ENCODE data around the gene ALK.

Gene ALK

DNA sequence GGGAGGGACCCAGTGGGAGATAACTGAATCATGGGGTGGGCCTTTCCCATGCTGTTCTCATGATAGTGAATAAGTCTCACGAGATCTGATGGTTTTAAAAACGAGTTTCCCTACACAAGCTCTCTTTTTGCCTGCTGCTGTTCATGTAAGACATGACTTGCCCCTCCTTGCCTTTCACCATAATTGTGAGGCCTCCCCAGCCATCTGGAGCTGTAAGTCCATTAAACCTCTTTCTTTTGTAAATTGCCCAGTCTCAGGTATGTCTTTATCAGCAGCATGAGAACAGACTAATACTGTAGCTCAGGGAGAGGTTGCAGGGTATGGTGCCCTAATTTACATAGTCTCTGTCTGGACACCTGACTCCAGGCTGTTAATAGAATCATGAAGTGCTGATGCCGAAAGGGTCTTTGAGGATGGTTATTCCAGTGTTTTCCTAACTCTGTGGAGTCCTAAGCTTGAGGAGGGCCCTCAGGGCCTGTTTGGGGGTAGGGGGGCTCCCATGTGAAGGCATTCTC lies 343.2 kb downstream of the ALK start:
- POLR2A ChIA-PET = no interaction called here
- no peaks in the 10 kb centered on the region for H3K36me3 ChIP-seq (ENCODE audit: control insufficient read depth in 2 of 2, insufficient read depth in 1 of 2, low read length in 2 of 2)
- no peak overlapping the region for H3K27ac ChIP-seq (ENCODE audit: extremely low read depth, low read depth, low read length)
- no peak overlapping the region for H3K4me3 ChIP-seq (ENCODE audit: low read depth, low read length)
- H3K9me3 ChIP-seq (ENCODE audit: control insufficient read depth, insufficient read depth, low read depth, low read length) = no peaks in the 10 kb centered on the region
- H3K4me1 ChIP-seq (ENCODE audit: control insufficient read depth, insufficient read depth, low read length) = no peaks in the 10 kb centered on the region
- CTCF ChIA-PET = no interaction called here
- no peak for TF ChIP-seq ZNF324 (tag by site-specific recombination; IDR thresholded peaks at IDR 0.05)
- no peak for TF ChIP-seq ZNF530 (tag by site-specific recombination; IDR thresholded peaks at IDR 0.05; ENCODE audit: low read depth)
- TF ChIP-seq ZNF48 (tag by site-specific recombination; IDR thresholded peaks at IDR 0.05) = no peak

DNA sequence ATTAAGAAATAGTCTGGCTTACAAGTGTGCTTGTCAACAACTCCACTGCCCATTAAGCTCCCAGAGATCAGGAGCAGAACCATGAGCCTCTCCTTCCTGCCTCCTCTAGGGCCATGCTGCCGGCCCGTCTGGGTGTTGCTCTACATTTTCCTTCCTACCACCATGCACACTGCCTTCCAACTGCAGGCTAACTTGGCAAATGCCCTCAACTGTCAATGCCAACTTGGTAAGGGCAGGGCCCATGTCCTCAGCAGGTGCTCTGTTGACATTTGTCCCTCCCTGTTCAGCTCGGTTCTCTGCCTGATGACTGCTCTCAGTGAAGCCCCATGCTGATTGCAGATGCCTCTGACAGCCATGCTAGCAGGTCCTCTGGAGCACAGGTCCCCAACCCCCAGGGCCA lies 345.2 kb downstream of the ALK start:
- POLR2A ChIA-PET = no interaction called here

DNA sequence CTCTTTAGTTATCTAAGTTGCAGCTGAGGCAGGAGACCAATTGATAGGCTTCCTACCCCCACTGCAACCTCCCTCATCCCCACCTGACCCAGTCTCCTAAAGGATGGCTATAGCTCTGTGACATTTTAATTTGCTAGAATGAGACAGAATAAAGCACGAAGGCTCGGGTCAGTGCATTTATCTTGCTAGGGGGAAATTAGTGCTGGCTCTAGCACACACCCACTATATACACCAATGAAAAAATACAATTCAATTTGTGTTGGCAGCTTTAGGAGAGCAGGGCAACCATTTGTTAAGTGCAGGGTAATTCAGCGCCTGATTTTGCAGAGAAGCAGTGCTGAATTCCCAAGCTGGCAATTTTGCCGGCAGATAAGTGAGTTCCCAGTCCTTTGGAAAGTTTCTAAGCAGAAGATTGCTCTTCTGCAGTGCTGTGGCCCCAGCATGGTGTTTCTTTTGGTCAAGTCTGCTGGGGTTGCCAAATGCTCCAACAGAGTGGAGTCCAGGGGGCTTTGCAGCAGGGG lies 346.0 kb downstream of the ALK start:
- H3K4me1 ChIP-seq (ENCODE audit: control insufficient read depth, insufficient read depth, low read length) = no peaks in the 10 kb centered on the region
- no peaks in the 10 kb centered on the region for H3K36me3 ChIP-seq (ENCODE audit: control insufficient read depth in 2 of 2, insufficient read depth in 1 of 2, low read length in 2 of 2)
- POLR2A ChIA-PET = no interaction called here
- TF ChIP-seq, protein P1, sequence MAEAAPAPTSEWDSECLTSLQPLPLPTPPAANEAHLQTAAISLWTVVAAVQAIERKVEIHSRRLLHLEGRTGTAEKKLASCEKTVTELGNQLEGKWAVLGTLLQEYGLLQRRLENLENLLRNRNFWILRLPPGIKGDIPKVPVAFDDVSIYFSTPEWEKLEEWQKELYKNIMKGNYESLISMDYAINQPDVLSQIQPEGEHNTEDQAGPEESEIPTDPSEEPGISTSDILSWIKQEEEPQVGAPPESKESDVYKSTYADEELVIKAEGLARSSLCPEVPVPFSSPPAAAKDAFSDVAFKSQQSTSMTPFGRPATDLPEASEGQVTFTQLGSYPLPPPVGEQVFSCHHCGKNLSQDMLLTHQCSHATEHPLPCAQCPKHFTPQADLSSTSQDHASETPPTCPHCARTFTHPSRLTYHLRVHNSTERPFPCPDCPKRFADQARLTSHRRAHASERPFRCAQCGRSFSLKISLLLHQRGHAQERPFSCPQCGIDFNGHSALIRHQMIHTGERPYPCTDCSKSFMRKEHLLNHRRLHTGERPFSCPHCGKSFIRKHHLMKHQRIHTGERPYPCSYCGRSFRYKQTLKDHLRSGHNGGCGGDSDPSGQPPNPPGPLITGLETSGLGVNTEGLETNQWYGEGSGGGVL (tag by site-specific recombination; IDR thresholded peaks at IDR 0.05) = no peak
- TF ChIP-seq ZIC2 (tag by site-specific recombination; IDR thresholded peaks at IDR 0.05) = 0 out of 2 replicates have a peak, but pooled peaks have one; percentile 39
- TF ChIP-seq SALL2 (tag by site-specific recombination; IDR thresholded peaks at IDR 0.05; ENCODE audit: borderline replicate concordance) = no peak
- TF ChIP-seq, protein P2, sequence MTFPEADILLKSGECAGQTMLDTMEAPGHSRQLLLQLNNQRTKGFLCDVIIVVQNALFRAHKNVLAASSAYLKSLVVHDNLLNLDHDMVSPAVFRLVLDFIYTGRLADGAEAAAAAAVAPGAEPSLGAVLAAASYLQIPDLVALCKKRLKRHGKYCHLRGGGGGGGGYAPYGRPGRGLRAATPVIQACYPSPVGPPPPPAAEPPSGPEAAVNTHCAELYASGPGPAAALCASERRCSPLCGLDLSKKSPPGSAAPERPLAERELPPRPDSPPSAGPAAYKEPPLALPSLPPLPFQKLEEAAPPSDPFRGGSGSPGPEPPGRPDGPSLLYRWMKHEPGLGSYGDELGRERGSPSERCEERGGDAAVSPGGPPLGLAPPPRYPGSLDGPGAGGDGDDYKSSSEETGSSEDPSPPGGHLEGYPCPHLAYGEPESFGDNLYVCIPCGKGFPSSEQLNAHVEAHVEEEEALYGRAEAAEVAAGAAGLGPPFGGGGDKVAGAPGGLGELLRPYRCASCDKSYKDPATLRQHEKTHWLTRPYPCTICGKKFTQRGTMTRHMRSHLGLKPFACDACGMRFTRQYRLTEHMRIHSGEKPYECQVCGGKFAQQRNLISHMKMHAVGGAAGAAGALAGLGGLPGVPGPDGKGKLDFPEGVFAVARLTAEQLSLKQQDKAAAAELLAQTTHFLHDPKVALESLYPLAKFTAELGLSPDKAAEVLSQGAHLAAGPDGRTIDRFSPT (tag by site-specific recombination; IDR thresholded peaks at IDR 0.05) = no peak
- no peak for TF ChIP-seq MYNN (tag by site-specific recombination; IDR thresholded peaks at IDR 0.05; ENCODE audit: borderline replicate concordance)
- CTCF ChIA-PET = no interaction called here
- no peak overlapping the region for H3K27ac ChIP-seq (ENCODE audit: extremely low read depth, low read depth, low read length)
- no peaks in the 10 kb centered on the region for H3K9me3 ChIP-seq (ENCODE audit: control insufficient read depth, insufficient read depth, low read depth, low read length)
- no peak overlapping the region for H3K4me3 ChIP-seq (ENCODE audit: low read depth, low read length)

More for the DNA sequence above, 345.2 kb downstream of the ALK start:
- TF ChIP-seq, protein P3, sequence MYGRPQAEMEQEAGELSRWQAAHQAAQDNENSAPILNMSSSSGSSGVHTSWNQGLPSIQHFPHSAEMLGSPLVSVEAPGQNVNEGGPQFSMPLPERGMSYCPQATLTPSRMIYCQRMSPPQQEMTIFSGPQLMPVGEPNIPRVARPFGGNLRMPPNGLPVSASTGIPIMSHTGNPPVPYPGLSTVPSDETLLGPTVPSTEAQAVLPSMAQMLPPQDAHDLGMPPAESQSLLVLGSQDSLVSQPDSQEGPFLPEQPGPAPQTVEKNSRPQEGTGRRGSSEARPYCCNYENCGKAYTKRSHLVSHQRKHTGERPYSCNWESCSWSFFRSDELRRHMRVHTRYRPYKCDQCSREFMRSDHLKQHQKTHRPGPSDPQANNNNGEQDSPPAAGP (tag by site-specific recombination; IDR thresholded peaks at IDR 0.05) = no peak
- no peak for TF ChIP-seq SP3 (tag by site-specific recombination; IDR thresholded peaks at IDR 0.05)
- TF ChIP-seq, protein P4, sequence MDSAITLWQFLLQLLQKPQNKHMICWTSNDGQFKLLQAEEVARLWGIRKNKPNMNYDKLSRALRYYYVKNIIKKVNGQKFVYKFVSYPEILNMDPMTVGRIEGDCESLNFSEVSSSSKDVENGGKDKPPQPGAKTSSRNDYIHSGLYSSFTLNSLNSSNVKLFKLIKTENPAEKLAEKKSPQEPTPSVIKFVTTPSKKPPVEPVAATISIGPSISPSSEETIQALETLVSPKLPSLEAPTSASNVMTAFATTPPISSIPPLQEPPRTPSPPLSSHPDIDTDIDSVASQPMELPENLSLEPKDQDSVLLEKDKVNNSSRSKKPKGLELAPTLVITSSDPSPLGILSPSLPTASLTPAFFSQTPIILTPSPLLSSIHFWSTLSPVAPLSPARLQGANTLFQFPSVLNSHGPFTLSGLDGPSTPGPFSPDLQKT (IDR thresholded peaks at IDR 0.05; ENCODE audit: borderline replicate concordance, low read depth, low read length) = no peak
- TF ChIP-seq TRIM28 (IDR thresholded peaks at IDR 0.05; ENCODE audit: borderline replicate concordance, low read length) = no peak
- no peak for TF ChIP-seq GLIS2 (tag by site-specific recombination; IDR thresholded peaks at IDR 0.05)
- no peak for TF ChIP-seq ZNF23 (tag by site-specific recombination; IDR thresholded peaks at IDR 0.05; ENCODE audit: borderline replicate concordance)
- no peak for TF ChIP-seq ZSCAN23 (tag by site-specific recombination; IDR thresholded peaks at IDR 0.05)
- TF ChIP-seq, protein P5, sequence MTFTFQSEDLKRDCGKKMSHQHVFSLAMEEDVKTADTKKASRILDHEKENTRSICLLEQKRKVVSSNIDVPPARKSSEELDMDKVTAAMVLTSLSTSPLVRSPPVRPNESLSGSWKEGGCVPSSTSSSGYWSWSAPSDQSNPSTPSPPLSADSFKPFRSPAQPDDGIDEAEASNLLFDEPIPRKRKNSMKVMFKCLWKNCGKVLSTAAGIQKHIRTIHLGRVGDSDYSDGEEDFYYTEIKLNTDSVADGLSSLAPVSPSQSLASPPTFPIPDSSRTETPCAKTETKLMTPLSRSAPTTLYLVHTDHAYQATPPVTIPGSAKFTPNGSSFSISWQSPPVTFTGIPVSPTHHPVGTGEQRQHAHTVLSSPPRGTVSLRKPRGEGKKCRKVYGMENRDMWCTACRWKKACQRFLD (tag by site-specific recombination; IDR thresholded peaks at IDR 0.05) = no peak
- no peak for TF ChIP-seq ZNF544 (tag by site-specific recombination; IDR thresholded peaks at IDR 0.05)
- no peak overlapping the region for H3K27ac ChIP-seq (ENCODE audit: extremely low read depth, low read depth, low read length)
- no peaks in the 10 kb centered on the region for H3K9me3 ChIP-seq (ENCODE audit: control insufficient read depth, insufficient read depth, low read depth, low read length)
- H3K4me3 ChIP-seq (ENCODE audit: low read depth, low read length) = no peak overlapping the region
- CTCF ChIA-PET = no interaction called here
- H3K36me3 ChIP-seq (ENCODE audit: control insufficient read depth in 2 of 2, insufficient read depth in 1 of 2, low read length in 2 of 2) = no peaks in the 10 kb centered on the region
- no peaks in the 10 kb centered on the region for H3K4me1 ChIP-seq (ENCODE audit: control insufficient read depth, insufficient read depth, low read length)

Data from HEK293 (cell line).